ENCODE results near the gene LCE2B. TPM values are rescaled to one million over a fixed set of nuclear protein-coding genes. Genes with fewer than 3 reads are reported as not detected.
"Not testable (repeated sequence)": the region's sequence is repeated elsewhere in the genome, so short reads cannot be mapped to it uniquely, and the experiment has no call there.

The LCE2B gene
- total RNA-seq, 2 donors from 2014 or later = not detected

DNA sequence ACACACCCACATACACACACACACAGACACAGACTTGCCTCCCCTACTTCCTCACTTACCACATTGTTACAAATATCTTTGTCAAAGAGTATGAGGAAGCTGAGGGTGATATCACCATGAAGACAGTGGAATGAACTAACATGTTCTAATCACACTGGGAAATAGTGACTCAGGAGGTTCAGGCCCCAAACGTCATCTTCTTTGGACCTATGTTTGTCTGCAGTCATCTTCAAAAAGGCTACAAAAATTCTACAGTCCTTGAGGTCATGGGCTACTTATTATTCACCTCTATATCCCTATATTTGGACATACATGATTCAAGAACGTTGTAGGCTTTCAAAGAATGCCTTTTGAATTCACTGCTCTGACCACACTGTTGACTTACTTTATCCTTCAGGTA, 12.9 kb upstream of the LCE2B start:
- TF ChIP-seq, protein P1, sequence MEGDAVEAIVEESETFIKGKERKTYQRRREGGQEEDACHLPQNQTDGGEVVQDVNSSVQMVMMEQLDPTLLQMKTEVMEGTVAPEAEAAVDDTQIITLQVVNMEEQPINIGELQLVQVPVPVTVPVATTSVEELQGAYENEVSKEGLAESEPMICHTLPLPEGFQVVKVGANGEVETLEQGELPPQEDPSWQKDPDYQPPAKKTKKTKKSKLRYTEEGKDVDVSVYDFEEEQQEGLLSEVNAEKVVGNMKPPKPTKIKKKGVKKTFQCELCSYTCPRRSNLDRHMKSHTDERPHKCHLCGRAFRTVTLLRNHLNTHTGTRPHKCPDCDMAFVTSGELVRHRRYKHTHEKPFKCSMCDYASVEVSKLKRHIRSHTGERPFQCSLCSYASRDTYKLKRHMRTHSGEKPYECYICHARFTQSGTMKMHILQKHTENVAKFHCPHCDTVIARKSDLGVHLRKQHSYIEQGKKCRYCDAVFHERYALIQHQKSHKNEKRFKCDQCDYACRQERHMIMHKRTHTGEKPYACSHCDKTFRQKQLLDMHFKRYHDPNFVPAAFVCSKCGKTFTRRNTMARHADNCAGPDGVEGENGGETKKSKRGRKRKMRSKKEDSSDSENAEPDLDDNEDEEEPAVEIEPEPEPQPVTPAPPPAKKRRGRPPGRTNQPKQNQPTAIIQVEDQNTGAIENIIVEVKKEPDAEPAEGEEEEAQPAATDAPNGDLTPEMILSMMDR (IDR thresholded peaks at IDR 0.05) = no peak
- no peaks in the 10 kb centered on the region for H3K9me3 ChIP-seq
- H3K36me3 ChIP-seq = no peaks in the 10 kb centered on the region
- no peak overlapping the region for H3K27ac ChIP-seq
- no peak overlapping the region for H3K9ac ChIP-seq (ENCODE audit: low read depth in 2 of 2, low read length in 2 of 2)
- H3K27me3 ChIP-seq = no peaks in the 10 kb centered on the region
- intact Hi-C loops (cut with DNase I) = no loop called here
- no peak overlapping the region for H3K4me3 ChIP-seq
- DNase-seq = no peak
- no peaks in the 10 kb centered on the region for H3K4me1 ChIP-seq

- DNase-seq; H3K4me1 ChIP-seq; H3K9ac ChIP-seq (ENCODE audit: low read depth in 2 of 2, low read length in 2 of 2); H3K27ac ChIP-seq; H3K9me3 ChIP-seq; H3K27me3 ChIP-seq; intact Hi-C loops (cut with DNase I); H3K36me3 ChIP-seq; H3K4me3 ChIP-seq: not testable (repeated sequence)
These were observed 10.9 kb upstream of the LCE2B start, which contains the start of gene LCE2C for GRCh38 chr1:152674983-152675382. Gene LCE2C, plus strand, starts transcription at chr1:152675279. Its CDS starts 737 bp downstream, at chr1:152676016.

- Histone ChIP-seq H3K27me3 (no peaks in the 10 kb centered on the region), H3K36me3 (no peaks in the 10 kb centered on the region), H3K9ac (ENCODE audit: low read depth in 2 of 2, low read length in 2 of 2) (no peak overlapping the region), H3K9me3 (no peaks in the 10 kb centered on the region), H3K27ac (no peak overlapping the region), H3K4me1 (no peaks in the 10 kb centered on the region), H3K4me3 (no peak overlapping the region)
- no peak for DNase-seq
- TF ChIP-seq, protein P1 (IDR thresholded peaks at IDR 0.05) = no peak
- intact Hi-C loops (cut with DNase I) = no loop called here
These were observed 6.5 kb upstream of the LCE2B start for GRCh38 chr1:152679459-152679858.

- DNase-seq = no peak
- H3K27me3 ChIP-seq = no peaks in the 10 kb centered on the region
- no peaks in the 10 kb centered on the region for H3K4me1 ChIP-seq
- H3K9me3 ChIP-seq = no peaks in the 10 kb centered on the region
- no peaks in the 10 kb centered on the region for H3K36me3 ChIP-seq
- H3K27ac ChIP-seq = no peak overlapping the region
- no peak overlapping the region for H3K9ac ChIP-seq (ENCODE audit: low read depth in 2 of 2, low read length in 2 of 2)
- no peak overlapping the region for H3K4me3 ChIP-seq
- TF ChIP-seq, protein P1 (IDR thresholded peaks at IDR 0.05) = no peak
- intact Hi-C loops (cut with DNase I) = no loop called here
These were observed 4.3 kb upstream of the LCE2B start for GRCh38 chr1:152681616-152682015.

GRCh38 chr1:152683846-152684245, 2.1 kb upstream of the LCE2B start:
- no peak overlapping the region for H3K4me3 ChIP-seq
- no peak overlapping the region for H3K27ac ChIP-seq
- TF ChIP-seq, protein P1 (IDR thresholded peaks at IDR 0.05) = no peak
- H3K9me3 ChIP-seq = no peaks in the 10 kb centered on the region
- no peaks in the 10 kb centered on the region for H3K27me3 ChIP-seq
- H3K36me3 ChIP-seq = no peaks in the 10 kb centered on the region
- H3K9ac ChIP-seq (ENCODE audit: low read depth in 2 of 2, low read length in 2 of 2) = no peak overlapping the region
- no peak for DNase-seq
- no peaks in the 10 kb centered on the region for H3K4me1 ChIP-seq
- intact Hi-C loops (cut with DNase I) = no loop called here

DNA sequence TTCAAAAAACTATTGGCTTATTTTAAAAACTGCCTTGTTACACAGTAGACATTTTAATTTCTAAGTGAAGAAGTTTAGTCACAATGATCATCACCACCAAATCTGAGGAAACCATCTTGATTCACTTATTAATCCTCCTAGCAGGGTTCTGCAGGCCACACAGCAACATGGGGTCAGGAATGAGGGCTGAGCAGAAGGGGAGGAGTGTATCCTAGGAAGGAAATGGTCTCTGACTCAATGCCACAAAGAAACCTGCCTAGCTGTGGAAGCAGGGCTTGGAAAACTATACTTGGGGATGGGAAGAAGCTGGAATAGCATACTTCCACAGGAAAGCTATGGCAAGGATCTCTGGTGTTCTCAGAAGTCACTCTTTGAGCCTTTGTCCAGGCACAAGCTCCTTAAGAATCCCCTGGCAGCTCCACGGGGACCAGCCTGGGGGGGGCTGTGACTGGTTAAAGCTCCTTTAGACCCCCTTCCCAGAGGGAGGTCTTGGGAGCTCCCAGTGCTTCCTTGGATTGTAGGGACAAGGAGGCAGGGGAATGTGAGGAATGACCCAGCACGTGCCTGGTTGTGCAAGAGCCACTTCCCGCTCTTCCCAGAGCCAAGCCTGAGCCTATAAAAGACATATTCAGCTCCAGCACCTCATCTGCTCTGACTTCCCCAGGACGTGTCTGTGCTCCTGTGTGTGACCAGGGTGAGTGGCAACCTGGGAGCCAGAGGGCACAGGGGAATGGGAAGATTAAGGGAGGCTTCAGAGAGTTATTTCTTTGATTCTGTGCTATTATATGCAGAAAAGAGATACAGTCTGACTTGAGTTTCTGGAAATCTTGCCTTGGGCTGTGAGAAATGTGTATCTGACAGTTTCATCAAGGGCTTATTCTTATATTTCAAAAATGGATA, 12.0 kb downstream of the LCE2B start, which contains the start of gene LCE2A:
Gene LCE2A, plus strand, starts transcription at position 645 of the 900 bp plus-strand sequence. CDS start 557 bp downstream, outside the sequence.
- intact Hi-C loops (cut with DNase I) = no loop called here
- H3K4me1 ChIP-seq = no peaks in the 10 kb centered on the region
- H3K27ac ChIP-seq = no peak within 1 kb of the TSS
- TF ChIP-seq, protein P1 (IDR thresholded peaks at IDR 0.05) = no peak
- no peaks in the 10 kb centered on the region for H3K9me3 ChIP-seq
- no peaks in the 10 kb centered on the region for H3K27me3 ChIP-seq
- no peak within 1 kb of the TSS for H3K4me3 ChIP-seq
- no peak within 1 kb of the TSS for H3K9ac ChIP-seq (ENCODE audit: low read depth in 2 of 2, low read length in 2 of 2)
- no peaks in the 10 kb centered on the region for H3K36me3 ChIP-seq
- DNase-seq = no peak
